Measurements from ENCODE around the gene NTMT1.
"Not testable (repeated sequence)": the region's sequence is repeated elsewhere in the genome, so short reads cannot be mapped to it uniquely, and the experiment has no call there.

NTMT1 gene

GRCh38 chr9:129646654-129647053 is 20.7 kb downstream of the NTMT1 start:
- H3K4me3 ChIP-seq (ENCODE audit: low read length): no peak overlapping the region
- no peak for DNase-seq (ENCODE audit: low read depth, low spot score)

GRCh38 chr9:129647635-129648034 is 21.7 kb downstream of the NTMT1 start:
- DNase-seq (ENCODE audit: low read depth, low spot score): no peak

GRCh38 chr9:129648092-129648763 is 22.3 kb downstream of the NTMT1 start:
- no peak for DNase-seq (ENCODE audit: low read depth, low spot score)
- no peak overlapping the region for H3K4me3 ChIP-seq (ENCODE audit: low read length)

More at GRCh38 chr9:129647635-129648034, 21.7 kb downstream of the NTMT1 start:
- H3K4me3 ChIP-seq (ENCODE audit: low read length): no peak overlapping the region

GRCh38 chr9:129648764-129649115 is 22.8 kb downstream of the NTMT1 start:
- no peak for DNase-seq (ENCODE audit: low read depth, low spot score)
- no peak overlapping the region for H3K4me3 ChIP-seq (ENCODE audit: low read length)

GRCh38 chr9:129649726-129650679 is 24.0 kb downstream of the NTMT1 start:
- H3K4me3 ChIP-seq (ENCODE audit: low read length): no peak overlapping the region
- DNase-seq (ENCODE audit: low read depth, low spot score): no peak

- DNase-seq (ENCODE audit: low read depth, low spot score): no peak
- no peak overlapping the region for H3K4me3 ChIP-seq (ENCODE audit: low read length)
These were observed 24.8 kb downstream of the NTMT1 start for GRCh38 chr9:129650680-129651235.

GRCh38 chr9:129653823-129654553 is 28.0 kb downstream of the NTMT1 start:
- H3K4me3 ChIP-seq (ENCODE audit: low read length): no peak overlapping the region
- DNase-seq (ENCODE audit: low read depth, low spot score): no peak

GRCh38 chr9:129654554-129655040 is 28.6 kb downstream of the NTMT1 start:
- no peak overlapping the region for H3K4me3 ChIP-seq (ENCODE audit: low read length)
- DNase-seq (ENCODE audit: low read depth, low spot score): no peak

GRCh38 chr9:129655154-129655553 is 29.2 kb downstream of the NTMT1 start:
- DNase-seq (ENCODE audit: low read depth, low spot score): no peak
- no peak overlapping the region for H3K4me3 ChIP-seq (ENCODE audit: low read length)

GRCh38 chr9:129655696-129656095 is 29.7 kb downstream of the NTMT1 start:
- DNase-seq (ENCODE audit: low read depth, low spot score): no peak
- H3K4me3 ChIP-seq (ENCODE audit: low read length): no peak overlapping the region

- H3K4me3 ChIP-seq (ENCODE audit: low read length): no peak overlapping the region
- no peak for DNase-seq (ENCODE audit: low read depth, low spot score)
These were observed 30.9 kb downstream of the NTMT1 start for GRCh38 chr9:129656795-129657390.

GRCh38 chr9:129661029-129661428 is 35.1 kb downstream of the NTMT1 start:
- DNase-seq (ENCODE audit: low read depth, low spot score): no peak
- no peak overlapping the region for H3K4me3 ChIP-seq (ENCODE audit: low read length)

GRCh38 chr9:129662239-129662638 is 36.3 kb downstream of the NTMT1 start:
- H3K4me3 ChIP-seq (ENCODE audit: low read length); DNase-seq (ENCODE audit: low read depth, low spot score): not testable (repeated sequence)

- no peak overlapping the region for H3K4me3 ChIP-seq (ENCODE audit: low read length)
These were observed 38.9 kb downstream of the NTMT1 start for GRCh38 chr9:129664746-129665388.

GRCh38 chr9:129665389-129665775 is 39.4 kb downstream of the NTMT1 start, which contains the start of gene PRRX2:
PRRX2 (plus strand) TSS chr9:129665647; CDS start chr9:129665868, 221 bp downstream.
- no peak for DNase-seq (ENCODE audit: low read depth, low spot score)
- no peak within 1 kb of the TSS for H3K4me3 ChIP-seq (ENCODE audit: low read length)

More at GRCh38 chr9:129664746-129665388, 38.9 kb downstream of the NTMT1 start:
- no peak for DNase-seq (ENCODE audit: low read depth, low spot score)

- H3K4me3 ChIP-seq (ENCODE audit: low read length): no peak overlapping the region
- no peak for DNase-seq (ENCODE audit: low read depth, low spot score)
These were observed 40.0 kb downstream of the NTMT1 start for GRCh38 chr9:129665814-129666520.

- DNase-seq (ENCODE audit: low read depth, low spot score): no peak
- no peak overlapping the region for H3K4me3 ChIP-seq (ENCODE audit: low read length)
These were observed 40.6 kb downstream of the NTMT1 start for GRCh38 chr9:129666575-129666974.

- H3K4me3 ChIP-seq (ENCODE audit: low read length): no peak overlapping the region
- no peak for DNase-seq (ENCODE audit: low read depth, low spot score)
These were observed 41.4 kb downstream of the NTMT1 start for GRCh38 chr9:129667378-129667777.

Measured in Jurkat, Clone E6-1 (cell line).